ENCODE results near the gene NEK2.
A peak's percentile ranks its signal among the peaks of the same experiment; 100 is the strongest.
"Not testable (repeated sequence)": the region's sequence is repeated elsewhere in the genome, so short reads cannot be mapped to it uniquely, and the experiment has no call there.

NEK2 gene

GRCh38 chr1:211632117-211632807 is 43.2 kb downstream of the NEK2 start:
- no peak for DNase-seq

- DNase-seq, result no peak
Measured at GRCh38 chr1:211631168-211631567, 44.3 kb downstream of the NEK2 start.

- no peak for DNase-seq
Measured at GRCh38 chr1:211630236-211631081, 45.0 kb downstream of the NEK2 start.

GRCh38 chr1:211628417-211628816 is 47.0 kb downstream of the NEK2 start:
- no peak for DNase-seq

GRCh38 chr1:211627259-211627658 is 48.2 kb downstream of the NEK2 start:
- no peak for DNase-seq

- DNase-seq, result not testable (repeated sequence)
Measured at GRCh38 chr1:211625866-211626265, 49.6 kb downstream of the NEK2 start.

GRCh38 chr1:211625040-211625439 is 50.4 kb downstream of the NEK2 start:
- DNase-seq, result peak in 1 of 2 experiments; percentile 6

GRCh38 chr1:211623515-211623914 is 51.9 kb downstream of the NEK2 start:
- DNase-seq, result no peak

- DNase-seq, result no peak
Measured at GRCh38 chr1:211621447-211622198, 53.8 kb downstream of the NEK2 start.

- no peak for DNase-seq
Measured at GRCh38 chr1:211620097-211620496, 55.3 kb downstream of the NEK2 start.

- DNase-seq, result no peak
Measured at GRCh38 chr1:211619033-211619996, 56.1 kb downstream of the NEK2 start.

GRCh38 chr1:211616965-211617297 is 58.5 kb downstream of the NEK2 start:
- no peak for DNase-seq

- no peak for DNase-seq
Measured at GRCh38 chr1:211616231-211616964, 59.0 kb downstream of the NEK2 start.

GRCh38 chr1:211614615-211615014 is 60.8 kb downstream of the NEK2 start:
- DNase-seq, result no peak

GRCh38 chr1:211613951-211614350 is 61.5 kb downstream of the NEK2 start:
- no peak for DNase-seq

- no peak for DNase-seq
Measured at GRCh38 chr1:211613108-211613947, 62.1 kb downstream of the NEK2 start.

- DNase-seq, result no peak
Measured at GRCh38 chr1:211612786-211613107, 62.7 kb downstream of the NEK2 start.

All from activated CD4-positive, alpha-beta T cell treated with anti-CD3 and anti-CD28 coated beads, Interleukin-2, amount 50 U/mL, for 48 hours (primary cell).